ENCODE measurements around the gene LEMD1. TPM values are rescaled to one million over a fixed set of nuclear protein-coding genes. Genes with fewer than 3 reads are reported as not detected.
"Not testable (repeated sequence)": the region's sequence is repeated elsewhere in the genome, so short reads cannot be mapped to it uniquely, and the experiment has no call there.

The LEMD1 gene
- total and polyA plus RNA-seq, 2 donors (not counting 1 experiment from before 2014, with no cell fraction given) = not detected

GRCh38 chr1:205434738-205435137 lies 12.9 kb upstream of the LEMD1 start:
- H2AFZ ChIP-seq (ENCODE audit: low read length) = no peak overlapping the region
- no peak overlapping the region for H3K4me2 ChIP-seq (ENCODE audit: extremely low read depth, insufficient read depth, low read length)
- peaks cover 30% of the 10 kb centered on the region for H3K27me3 ChIP-seq (ENCODE audit: control insufficient read depth, insufficient read depth, low read length)
- no peak overlapping the region for H3K27ac ChIP-seq (ENCODE audit: insufficient read depth, low read length)
- H3K4me3 ChIP-seq (replicated peaks in 1 of 4; ENCODE audit: control extremely low read depth in 1 of 4, insufficient read depth in 1 of 4, low read depth in 3 of 4, low read length in 4 of 4) = no peak overlapping the region
- no peaks in the 10 kb centered on the region for H3K36me3 ChIP-seq (ENCODE audit: control insufficient read depth, insufficient read depth, low read length)
- H3K9ac ChIP-seq (ENCODE audit: insufficient read depth, low read length) = no peak overlapping the region
- no peaks in the 10 kb centered on the region for H4K20me1 ChIP-seq (ENCODE audit: control insufficient read depth, extremely low read depth, insufficient read depth, low read length)
- H3K4me1 ChIP-seq (ENCODE audit: control insufficient read depth, extremely low read depth, insufficient read depth, low read length) = no peaks in the 10 kb centered on the region
- DNase-seq (ENCODE audit: low read depth in 2 of 2) = no peak
- TF ChIP-seq CTCF (conservative IDR thresholded peaks at IDR 0.05 in 1 of 2, IDR thresholded peaks at IDR 0.05 in 1 of 2; ENCODE audit: low read depth in 1 of 2, low read length in 2 of 2) = no peak
- TF ChIP-seq EZH2 (IDR thresholded peaks at IDR 0.05; ENCODE audit: low read length, missing control alignments) = no peak
- H3K79me2 ChIP-seq (ENCODE audit: control insufficient read depth, insufficient read depth, low read length) = no peaks in the 10 kb centered on the region
- H3K9me3 ChIP-seq (ENCODE audit: control insufficient read depth, insufficient read depth, low read depth, low read length) = no peaks in the 10 kb centered on the region

GRCh38 chr1:205432692-205433091 lies 10.8 kb upstream of the LEMD1 start:
- not testable (repeated sequence) for H3K4me1 ChIP-seq (ENCODE audit: control insufficient read depth, extremely low read depth, insufficient read depth, low read length); H3K79me2 ChIP-seq (ENCODE audit: control insufficient read depth, insufficient read depth, low read length); H2AFZ ChIP-seq (ENCODE audit: low read length); H4K20me1 ChIP-seq (ENCODE audit: control insufficient read depth, extremely low read depth, insufficient read depth, low read length); H3K36me3 ChIP-seq (ENCODE audit: control insufficient read depth, insufficient read depth, low read length); DNase-seq (ENCODE audit: low read depth in 2 of 2); H3K9me3 ChIP-seq (ENCODE audit: control insufficient read depth, insufficient read depth, low read depth, low read length); H3K4me3 ChIP-seq (replicated peaks in 1 of 4; ENCODE audit: control extremely low read depth in 1 of 4, insufficient read depth in 1 of 4, low read depth in 3 of 4, low read length in 4 of 4); H3K9ac ChIP-seq (ENCODE audit: insufficient read depth, low read length); H3K27ac ChIP-seq (ENCODE audit: insufficient read depth, low read length); H3K4me2 ChIP-seq (ENCODE audit: extremely low read depth, insufficient read depth, low read length)
- H3K27me3 ChIP-seq (ENCODE audit: control insufficient read depth, insufficient read depth, low read length) = peaks cover 24% of the 10 kb centered on the region

- Histone ChIP-seq H3K9me3 (ENCODE audit: control insufficient read depth, insufficient read depth, low read depth, low read length) (no peaks in the 10 kb centered on the region), H3K9ac (ENCODE audit: insufficient read depth, low read length) (no peak overlapping the region), H2AFZ (ENCODE audit: low read length) (no peak overlapping the region), H3K4me1 (ENCODE audit: control insufficient read depth, extremely low read depth, insufficient read depth, low read length) (no peaks in the 10 kb centered on the region), H3K27me3 (ENCODE audit: control insufficient read depth, insufficient read depth, low read length) (peaks cover 24% of the 10 kb centered on the region), H4K20me1 (ENCODE audit: control insufficient read depth, extremely low read depth, insufficient read depth, low read length) (no peaks in the 10 kb centered on the region), H3K36me3 (ENCODE audit: control insufficient read depth, insufficient read depth, low read length) (no peaks in the 10 kb centered on the region), H3K4me3 (replicated peaks in 1 of 4; ENCODE audit: control extremely low read depth in 1 of 4, insufficient read depth in 1 of 4, low read depth in 3 of 4, low read length in 4 of 4) (no peak overlapping the region), H3K79me2 (ENCODE audit: control insufficient read depth, insufficient read depth, low read length) (no peaks in the 10 kb centered on the region), H3K4me2 (ENCODE audit: extremely low read depth, insufficient read depth, low read length) (no peak overlapping the region), H3K27ac (ENCODE audit: insufficient read depth, low read length) (no peak overlapping the region)
- TF ChIP-seq CTCF (conservative IDR thresholded peaks at IDR 0.05 in 1 of 2, IDR thresholded peaks at IDR 0.05 in 1 of 2; ENCODE audit: low read depth in 1 of 2, low read length in 2 of 2) = no peak
- no peak for TF ChIP-seq EZH2 (IDR thresholded peaks at IDR 0.05; ENCODE audit: low read length, missing control alignments)
- DNase-seq (ENCODE audit: low read depth in 2 of 2) = no peak
Observed at GRCh38 chr1:205432116-205432515, 10.3 kb upstream of the LEMD1 start.
